SU-DHL-6 (cell line): ENCODE data around the gene NPAS3.

Source experiments
- H2AFZ ChIP-seq: fragments of 200-600 bp; sonication (generic); 2 replicates; pipeline ENCODE4 v1.6.1; 2014; ENCODE audit warnings: low read depth, mild to moderate bottlenecking, moderate library complexity, mixed read lengths, antibody characterized with exemption, low read length; ENCODE audit not compliant: severe bottlenecking
- H3F3A ChIP-seq: fragments of 200-600 bp; shearing (Covaris generic); 2 replicates; pipeline ENCODE4 v1.6.0; 2016; ENCODE audit warnings: antibody characterized with exemption, mild to moderate bottlenecking; ENCODE audit not compliant: insufficient read depth
- H3K27ac ChIP-seq: fragments of 200-600 bp; sonication (generic); 2 replicates; pipeline ENCODE4 v1.5.1; 2016; ENCODE audit warnings: low read depth, mild to moderate bottlenecking, low read length, moderate library complexity, mixed read lengths
- H3K27me3 ChIP-seq: fragments of 200-600 bp; sonication (generic), shearing (Covaris generic); 2 replicates; pipeline ENCODE4 v1.6.0; 2014; ENCODE audit warnings: mild to moderate bottlenecking, low read length
- H3K36me3 ChIP-seq: fragments of 200-600 bp; sonication (generic); 2 replicates; pipeline ENCODE4 v1.6.1; 2014; ENCODE audit warnings: mild to moderate bottlenecking, low read length, mixed read lengths
- H3K4me2 ChIP-seq: fragments of 300-600, 200-600 bp; shearing (Covaris generic), sonication (generic); 2 replicates; pipeline ENCODE4 v1.6.0; 2014; ENCODE audit warnings: low read length, low read depth, mild to moderate bottlenecking; ENCODE audit not compliant: poor library complexity, severe bottlenecking
- H3K4me3 ChIP-seq: fragments of 200-600 bp; sonication (generic); 2 replicates; pipeline ENCODE4 v1.5.1; 2014; ENCODE audit warnings: antibody characterized with exemption, low read length, mild to moderate bottlenecking, mixed read lengths; ENCODE audit not compliant: insufficient read depth, poor library complexity, severe bottlenecking
- H3K79me2 ChIP-seq: fragments of 200-600 bp; sonication (generic); 2 replicates; pipeline ENCODE4 v1.6.1; 2014; ENCODE audit warnings: mild to moderate bottlenecking, low read length, moderate library complexity; ENCODE audit not compliant: insufficient read depth
- H3K9ac ChIP-seq: fragments of 200-600 bp; sonication (generic); 2 replicates; pipeline ENCODE4 v1.7.0; 2014; ENCODE audit warnings: mild to moderate bottlenecking, low read length
- H3K9me2 ChIP-seq: fragments of 200-600 bp; sonication (generic); replicated peaks from 2 replicates; pipeline ENCODE4 v1.6.1; 2014; ENCODE audit warnings: low read length; ENCODE audit not compliant: insufficient read depth
- H3K9me3 ChIP-seq: fragments of 200-600 bp; sonication (generic); 2 replicates; pipeline ENCODE4 v1.6.1; 2014; ENCODE audit warnings: low read length, mixed read lengths; ENCODE audit not compliant: insufficient read depth
- H4K20me1 ChIP-seq: fragments of 200-600 bp; sonication (generic); 2 replicates; pipeline ENCODE4 v1.6.1; 2014; ENCODE audit warnings: low read depth, mild to moderate bottlenecking, antibody characterized with exemption, low read length, moderate library complexity, mixed read lengths
- EZH2phosphoT487 ChIP-seq: fragments of 200-600 bp; sonication (generic), shearing (Covaris generic); conservative IDR thresholded peaks from 2 replicates; pipeline ENCODE4 v1.6.1; 2018; ENCODE audit warnings: mild to moderate bottlenecking, antibody characterized with exemption, low read length, moderate library complexity, mixed read lengths
- TF ChIP-seq, protein P1 (sequence below): fragments of 200-600 bp; sonication (generic); IDR thresholded peaks from one replicate; pipeline ENCODE4 v1.5.1; 2017; ENCODE audit warnings: antibody characterized with exemption, mild to moderate bottlenecking, low read length, moderate library complexity; ENCODE audit not compliant: insufficient read depth, poor library complexity, severe bottlenecking

The NPAS3 gene

DNA sequence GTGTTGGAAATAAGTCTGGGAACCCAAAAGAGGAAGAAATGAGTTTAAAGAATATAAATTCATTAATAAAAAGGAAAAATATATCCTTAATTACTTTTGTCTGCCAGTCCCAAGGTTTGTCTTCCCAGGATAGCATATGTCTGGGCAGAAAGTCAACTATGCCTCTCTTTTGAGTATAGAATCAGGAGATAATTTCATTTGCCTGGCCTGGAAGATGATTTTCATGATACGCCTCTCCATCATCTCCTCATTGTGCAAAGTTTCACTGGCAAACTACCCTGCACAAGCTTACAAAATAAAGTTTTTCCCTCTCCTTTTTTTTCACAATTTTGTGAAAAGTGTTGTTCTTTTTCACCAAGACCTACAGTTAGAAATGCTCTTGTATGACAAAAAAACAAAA lies 671.4 kb downstream of the NPAS3 start:
- no peaks in the 10 kb centered on the region for H3K79me2 ChIP-seq
- no peaks in the 10 kb centered on the region for H3K27me3 ChIP-seq
- TF ChIP-seq, protein P1, sequence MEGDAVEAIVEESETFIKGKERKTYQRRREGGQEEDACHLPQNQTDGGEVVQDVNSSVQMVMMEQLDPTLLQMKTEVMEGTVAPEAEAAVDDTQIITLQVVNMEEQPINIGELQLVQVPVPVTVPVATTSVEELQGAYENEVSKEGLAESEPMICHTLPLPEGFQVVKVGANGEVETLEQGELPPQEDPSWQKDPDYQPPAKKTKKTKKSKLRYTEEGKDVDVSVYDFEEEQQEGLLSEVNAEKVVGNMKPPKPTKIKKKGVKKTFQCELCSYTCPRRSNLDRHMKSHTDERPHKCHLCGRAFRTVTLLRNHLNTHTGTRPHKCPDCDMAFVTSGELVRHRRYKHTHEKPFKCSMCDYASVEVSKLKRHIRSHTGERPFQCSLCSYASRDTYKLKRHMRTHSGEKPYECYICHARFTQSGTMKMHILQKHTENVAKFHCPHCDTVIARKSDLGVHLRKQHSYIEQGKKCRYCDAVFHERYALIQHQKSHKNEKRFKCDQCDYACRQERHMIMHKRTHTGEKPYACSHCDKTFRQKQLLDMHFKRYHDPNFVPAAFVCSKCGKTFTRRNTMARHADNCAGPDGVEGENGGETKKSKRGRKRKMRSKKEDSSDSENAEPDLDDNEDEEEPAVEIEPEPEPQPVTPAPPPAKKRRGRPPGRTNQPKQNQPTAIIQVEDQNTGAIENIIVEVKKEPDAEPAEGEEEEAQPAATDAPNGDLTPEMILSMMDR, result no peak
- no peak for TF ChIP-seq EZH2phosphoT487
- no peaks in the 10 kb centered on the region for H3K9me2 ChIP-seq
- H3K4me3 ChIP-seq, result no peak overlapping the region
- no peak overlapping the region for H2AFZ ChIP-seq
- H3K27ac ChIP-seq, result no peak overlapping the region
- no peaks in the 10 kb centered on the region for H3K9me3 ChIP-seq
- no peak overlapping the region for H3K4me2 ChIP-seq
- H3K9ac ChIP-seq, result no peak overlapping the region
- H4K20me1 ChIP-seq, result no peaks in the 10 kb centered on the region
- H3F3A ChIP-seq, result no peaks in the 10 kb centered on the region
- no peaks in the 10 kb centered on the region for H3K36me3 ChIP-seq

DNA sequence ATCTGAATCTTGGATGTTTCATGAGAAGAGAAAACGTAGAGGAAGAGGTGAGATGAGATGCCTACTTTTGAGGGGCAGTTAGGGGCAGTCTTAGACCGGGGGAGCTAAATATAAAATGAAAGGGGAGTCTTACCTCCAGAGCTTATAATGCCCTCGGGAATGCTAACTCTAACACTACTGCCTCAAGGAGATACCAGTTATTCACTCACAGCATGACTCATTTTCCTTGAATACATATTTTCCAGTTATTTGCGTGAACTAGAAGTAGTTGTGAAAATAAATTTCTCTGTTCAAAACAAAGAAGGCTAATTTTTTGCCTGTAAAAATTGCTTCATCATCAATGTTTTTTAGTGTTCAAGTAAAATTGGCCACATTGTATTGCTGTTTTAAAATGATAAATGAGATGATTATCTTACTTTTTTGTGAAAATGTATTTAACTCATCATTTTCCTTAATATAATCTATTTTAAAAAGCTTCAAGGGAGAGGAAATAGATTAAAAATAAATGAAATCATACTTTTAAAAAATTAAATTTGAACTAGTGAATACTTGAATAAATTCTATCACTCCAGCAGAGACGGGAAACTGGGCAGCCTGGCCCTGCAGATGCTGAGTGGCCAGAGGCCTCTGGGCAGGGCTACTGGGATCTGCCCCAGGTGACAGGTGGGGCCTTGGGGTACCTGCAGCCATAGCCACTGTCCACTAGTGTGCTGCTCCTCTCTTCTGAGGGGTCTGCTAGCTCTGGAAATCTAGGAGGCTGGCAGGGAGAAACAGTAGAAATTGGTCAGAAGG lies 672.9 kb downstream of the NPAS3 start:
- no peaks in the 10 kb centered on the region for H3F3A ChIP-seq
- H3K27me3 ChIP-seq, result no peaks in the 10 kb centered on the region
- H3K36me3 ChIP-seq, result no peaks in the 10 kb centered on the region
- H2AFZ ChIP-seq, result no peak overlapping the region
- H3K79me2 ChIP-seq, result no peaks in the 10 kb centered on the region
- no peaks in the 10 kb centered on the region for H4K20me1 ChIP-seq
- no peak overlapping the region for H3K4me3 ChIP-seq
- no peaks in the 10 kb centered on the region for H3K9me3 ChIP-seq
- H3K9ac ChIP-seq, result no peak overlapping the region
- no peak for TF ChIP-seq EZH2phosphoT487
- TF ChIP-seq, protein P1, result no peak
- no peak overlapping the region for H3K27ac ChIP-seq
- no peaks in the 10 kb centered on the region for H3K9me2 ChIP-seq
- H3K4me2 ChIP-seq, result no peak overlapping the region

DNA sequence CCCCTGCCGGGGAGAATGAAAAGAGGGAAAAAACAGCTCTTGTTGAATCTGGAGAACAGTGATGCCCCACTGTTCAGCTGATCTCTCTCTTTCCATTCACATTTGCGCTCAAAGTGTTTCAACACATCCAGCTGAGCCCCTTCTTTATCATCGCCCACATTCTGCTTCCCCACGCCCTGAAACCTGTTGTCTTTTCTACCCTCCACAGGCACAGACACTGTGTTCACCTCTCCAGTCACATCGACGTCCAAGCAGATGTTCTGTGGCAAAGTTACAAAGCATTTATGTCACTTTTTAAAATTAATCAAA lies 673.5 kb downstream of the NPAS3 start:
- Histone ChIP-seq H4K20me1 (no peaks in the 10 kb centered on the region), H3K4me2 (no peak overlapping the region), H3K79me2 (no peaks in the 10 kb centered on the region), H2AFZ (no peak overlapping the region), H3F3A (no peaks in the 10 kb centered on the region), H3K27ac (no peak overlapping the region), H3K9me3 (no peaks in the 10 kb centered on the region), H3K9ac (no peak overlapping the region), H3K9me2 (no peaks in the 10 kb centered on the region), H3K36me3 (no peaks in the 10 kb centered on the region), H3K4me3 (no peak overlapping the region), H3K27me3 (no peaks in the 10 kb centered on the region)
- TF ChIP-seq, protein P1, result no peak
